Esophagus squamous epithelium (tissue), 5 donors: Measurements from ENCODE around the gene RAB22A. TPM values are rescaled to one million over a fixed set of nuclear protein-coding genes. Genes with fewer than 3 reads are reported as not detected.

Source experiments
- DNase-seq: peaks from one replicate; lab custom pipeline; 2025; lab: John Stamatoyannopoulos, UW
- H3K27ac ChIP-seq, 4 donors: fragments of 200-600 bp; sonication (generic); one replicate each; pipeline ENCODE4 v1.5.1; 2016 to 2019; ENCODE audit warnings: mild to moderate bottlenecking in 1 of 4
- H3K27me3 ChIP-seq, 4 donors: fragments of 200-600 bp; sonication (generic); 1 replicate in 3 of 4; 2 replicates in 1 of 4; pipeline versions ENCODE4 v1.5.1 to v1.6.0; 2017 to 2021; ENCODE audit warnings: antibody characterized with exemption in 1 of 4
- H3K36me3 ChIP-seq, 3 donors: fragments of 200-600 bp; sonication (generic); one replicate each; pipeline ENCODE4 v1.5.1; 2016 to 2019
- H3K4me1 ChIP-seq, 3 donors: fragments of 200-600 bp; sonication (generic); one replicate each; pipeline ENCODE4 v1.5.1; 2017 to 2019
- H3K4me3 ChIP-seq, 4 donors: fragments of 200-600 bp; sonication (generic); 1 replicate in 3 of 4; 2 replicates in 1 of 4; pipeline ENCODE4 v1.5.1; 2016 to 2019; ENCODE audit warnings: mild to moderate bottlenecking in 2 of 4, moderate library complexity in 1 of 4
- H3K9me3 ChIP-seq, 3 donors: fragments of 200-600 bp; sonication (generic); one replicate each; pipeline ENCODE4 v1.5.1; 2016 to 2019
- CTCF ChIP-seq, 6 experiments: fragments of 450-650 bp in 4 of 6; fragments of 200-600 bp in 2 of 6; sonication (generic) in 2 of 6; IDR thresholded peaks; one replicate each; pipeline ENCODE4 v1.5.1; 2016 to 2019; ENCODE audit warnings: antibody characterized with exemption in 6 of 6, mild to moderate bottlenecking in 4 of 6, moderate library complexity in 4 of 6
- POLR2A ChIP-seq, 4 donors: fragments of 450-650 bp; IDR thresholded peaks; one replicate each; pipeline ENCODE4 v1.6.1; 2017; ENCODE audit warnings: antibody characterized with exemption in 4 of 4, mild to moderate bottlenecking in 4 of 4, moderate library complexity in 3 of 4
- WGBS, 2 donors: methylation state at CpG; one replicate each; pipeline ENCODE4 v1.1.5; 2018; 5-methylcytosine and 5-hydroxymethylcytosine counted together
- intact Hi-C: fragments of 100-400 bp; cut with DNase I; formaldehyde crosslinking; loops from one replicate; pipeline ENCODE4 v1.15.0; 2022
- total RNA-seq, 4 donors: library from RNA; depleted of rRNA; stranded (reverse); fragments of >200 nt; gene quantifications; one replicate each; pipeline ENCODE4 v1.1.0, GENCODE V29; 2016
- donor health status: DM: yes; HTN: yes; CAD: no.

RAB22A gene
- total RNA-seq, 4 donors from 2014 or later, result 18.4 to 33.2 (median 21.4) TPM

- no peaks in the 10 kb centered on the region for H3K27me3 ChIP-seq
- no peaks in the 10 kb centered on the region for H3K9me3 ChIP-seq
- TF ChIP-seq POLR2A (IDR thresholded peaks at IDR 0.05) (no peak), CTCF (IDR thresholded peaks at IDR 0.05) (no peak)
- DNase-seq, result no peak
- no peaks in the 10 kb centered on the region for H3K4me1 ChIP-seq
- intact Hi-C loops, result no loop called here
- peaks cover 12 to 77% (median 14%) of the 10 kb centered on the region in 3 donors for H3K36me3 ChIP-seq
- H3K4me3 ChIP-seq, result no peak overlapping the region
- no peak overlapping the region for H3K27ac ChIP-seq
- WGBS, 2 donors, result 81 to 88% methylated on average over 3 of the region's 3 CpGs
These were observed 40.1 kb downstream of the RAB22A start for GRCh38 chr20:58349570-58349969.

- H3K4me1 ChIP-seq, result no peaks in the 10 kb centered on the region
- TF ChIP-seq CTCF (IDR thresholded peaks at IDR 0.05) (no peak), POLR2A (IDR thresholded peaks at IDR 0.05) (no peak)
- intact Hi-C loops, result no loop called here
- H3K27ac ChIP-seq, result no peak overlapping the region
- H3K27me3 ChIP-seq, result no peaks in the 10 kb centered on the region
- peaks cover 0 to 80% (median 14%) of the 10 kb centered on the region in 3 donors for H3K36me3 ChIP-seq
- H3K4me3 ChIP-seq, result no peak overlapping the region
- H3K9me3 ChIP-seq, result no peaks in the 10 kb centered on the region
- no peak for DNase-seq
- 79 to 86% methylated on average over 2 of the region's 2 CpGs for WGBS, 2 donors
These were observed 43.0 kb downstream of the RAB22A start for GRCh38 chr20:58352468-58352867.

GRCh38 chr20:58359441-58359840 lies 49.9 kb downstream of the RAB22A start:
- H3K36me3 ChIP-seq, result peaks cover 0 to 97% (median 13%) of the 10 kb centered on the region in 3 donors
- peaks cover 0 to 5% (median 0%) of the 10 kb centered on the region in 3 donors for H3K4me1 ChIP-seq
- 66 to 82% methylated on average over 3 to 8 of the region's 8 CpGs for WGBS, 2 donors
- no peak overlapping the region for H3K4me3 ChIP-seq
- no peak overlapping the region for H3K27ac ChIP-seq
- H3K27me3 ChIP-seq, result no peaks in the 10 kb centered on the region
- no peaks in the 10 kb centered on the region for H3K9me3 ChIP-seq
- intact Hi-C loops, result no loop called here
- DNase-seq, result no peak
- TF ChIP-seq CTCF (IDR thresholded peaks at IDR 0.05), result no peak
- no peak for TF ChIP-seq POLR2A (IDR thresholded peaks at IDR 0.05)

- TF ChIP-seq POLR2A (IDR thresholded peaks at IDR 0.05) (no peak), CTCF (IDR thresholded peaks at IDR 0.05) (no peak)
- intact Hi-C loops, result no loop called here
- H3K36me3 ChIP-seq, result peaks cover 0 to 97% (median 9%) of the 10 kb centered on the region in 3 donors
- H3K27me3 ChIP-seq, result no peaks in the 10 kb centered on the region
- peaks cover 0 to 5% (median 0%) of the 10 kb centered on the region in 3 donors for H3K4me1 ChIP-seq
- no peak overlapping the region for H3K27ac ChIP-seq
- DNase-seq, result no peak
- no peaks in the 10 kb centered on the region for H3K9me3 ChIP-seq
- no peak overlapping the region for H3K4me3 ChIP-seq
These were observed 51.4 kb downstream of the RAB22A start for GRCh38 chr20:58360936-58361335.

- WGBS, 2 donors, result 69 to 76% methylated on average over 8 to 9 of the region's 9 CpGs
- DNase-seq, result no peak
- Histone ChIP-seq H3K27ac (no peak overlapping the region), H3K9me3 (no peaks in the 10 kb centered on the region), H3K4me1 (peaks cover 0 to 5% (median 0%) of the 10 kb centered on the region in 3 donors), H3K36me3 (peaks cover 0 to 97% (median 5%) of the 10 kb centered on the region in 3 donors), H3K27me3 (no peaks in the 10 kb centered on the region), H3K4me3 (no peak overlapping the region)
- intact Hi-C loops, result no loop called here
- TF ChIP-seq POLR2A (IDR thresholded peaks at IDR 0.05) (no peak), CTCF (IDR thresholded peaks at IDR 0.05) (no peak)
These were observed 52.1 kb downstream of the RAB22A start for GRCh38 chr20:58361481-58362205.
